Measurements from ENCODE around the gene SOSTDC1.

SOSTDC1 gene

DNA sequence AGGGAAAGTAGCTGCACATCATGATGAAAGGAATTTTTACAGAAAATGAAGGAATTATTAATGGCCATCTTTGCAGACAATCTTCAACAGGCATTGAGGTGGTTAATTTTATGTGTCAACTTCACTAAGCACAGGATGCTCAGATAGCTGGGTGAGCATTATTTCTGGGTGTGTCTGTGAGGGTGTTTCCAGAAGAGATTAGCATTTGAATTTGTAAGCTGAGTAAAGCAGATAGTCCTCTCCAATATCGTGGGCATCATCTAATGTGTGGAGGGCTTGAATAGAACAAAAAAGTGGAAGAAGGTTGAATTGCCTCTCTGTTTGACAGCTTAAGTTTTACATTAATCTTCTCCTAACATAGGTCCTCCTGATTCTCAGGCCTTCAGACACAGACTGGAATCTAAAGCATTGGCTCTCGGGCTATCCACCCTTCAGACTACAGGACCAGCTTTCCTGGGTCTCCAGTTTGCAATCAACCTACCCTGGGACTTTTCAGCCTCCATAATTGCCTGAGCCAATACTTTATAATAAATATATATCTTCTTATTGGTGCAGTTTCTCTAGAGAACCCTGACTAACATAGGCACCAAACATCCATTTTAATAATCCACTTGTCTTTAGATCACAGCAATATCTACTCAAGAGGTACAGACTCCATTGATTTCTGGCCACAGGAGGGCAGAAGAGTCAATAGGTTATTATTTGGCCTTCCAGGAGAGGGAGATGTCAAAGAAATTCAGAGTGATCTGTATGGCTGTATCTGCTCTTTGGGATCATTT lies 33.7 kb downstream of the SOSTDC1 start:
- H3K4me3 ChIP-seq (ENCODE audit: control insufficient read depth, low read depth, low read length): no peak overlapping the region
- TF ChIP-seq, protein P1, sequence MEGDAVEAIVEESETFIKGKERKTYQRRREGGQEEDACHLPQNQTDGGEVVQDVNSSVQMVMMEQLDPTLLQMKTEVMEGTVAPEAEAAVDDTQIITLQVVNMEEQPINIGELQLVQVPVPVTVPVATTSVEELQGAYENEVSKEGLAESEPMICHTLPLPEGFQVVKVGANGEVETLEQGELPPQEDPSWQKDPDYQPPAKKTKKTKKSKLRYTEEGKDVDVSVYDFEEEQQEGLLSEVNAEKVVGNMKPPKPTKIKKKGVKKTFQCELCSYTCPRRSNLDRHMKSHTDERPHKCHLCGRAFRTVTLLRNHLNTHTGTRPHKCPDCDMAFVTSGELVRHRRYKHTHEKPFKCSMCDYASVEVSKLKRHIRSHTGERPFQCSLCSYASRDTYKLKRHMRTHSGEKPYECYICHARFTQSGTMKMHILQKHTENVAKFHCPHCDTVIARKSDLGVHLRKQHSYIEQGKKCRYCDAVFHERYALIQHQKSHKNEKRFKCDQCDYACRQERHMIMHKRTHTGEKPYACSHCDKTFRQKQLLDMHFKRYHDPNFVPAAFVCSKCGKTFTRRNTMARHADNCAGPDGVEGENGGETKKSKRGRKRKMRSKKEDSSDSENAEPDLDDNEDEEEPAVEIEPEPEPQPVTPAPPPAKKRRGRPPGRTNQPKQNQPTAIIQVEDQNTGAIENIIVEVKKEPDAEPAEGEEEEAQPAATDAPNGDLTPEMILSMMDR (conservative IDR thresholded peaks at IDR 0.05; ENCODE audit: control insufficient read depth, insufficient read depth, low read depth, low read length): peak; percentile 42
- peak; percentile 47 for DNase-seq (ENCODE audit: low read depth)

DNA sequence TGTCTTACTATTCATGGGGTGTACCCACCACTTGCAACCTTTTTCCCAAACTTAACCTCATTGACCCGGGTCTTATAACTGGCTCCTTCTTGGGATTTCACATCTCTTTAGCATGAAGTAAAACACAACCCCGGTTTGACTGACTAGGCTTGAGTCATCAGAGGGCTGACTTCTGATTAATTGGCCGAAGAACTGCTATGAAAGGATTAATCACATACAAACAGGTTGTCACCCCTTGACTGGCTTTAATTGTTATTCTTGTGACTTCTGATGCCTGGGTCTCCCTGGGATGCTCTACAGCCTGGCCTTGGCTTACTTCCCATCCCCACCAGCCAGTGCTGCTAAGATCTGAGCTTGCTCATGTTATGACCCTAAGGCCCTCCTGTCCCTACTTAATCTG lies 35.4 kb downstream of the SOSTDC1 start:
- H3K4me3 ChIP-seq (ENCODE audit: control insufficient read depth, low read depth, low read length): no peak overlapping the region
- peak; percentile 43 for DNase-seq (ENCODE audit: low read depth)
- TF ChIP-seq, protein P1 (conservative IDR thresholded peaks at IDR 0.05; ENCODE audit: control insufficient read depth, insufficient read depth, low read depth, low read length): no peak

DNA sequence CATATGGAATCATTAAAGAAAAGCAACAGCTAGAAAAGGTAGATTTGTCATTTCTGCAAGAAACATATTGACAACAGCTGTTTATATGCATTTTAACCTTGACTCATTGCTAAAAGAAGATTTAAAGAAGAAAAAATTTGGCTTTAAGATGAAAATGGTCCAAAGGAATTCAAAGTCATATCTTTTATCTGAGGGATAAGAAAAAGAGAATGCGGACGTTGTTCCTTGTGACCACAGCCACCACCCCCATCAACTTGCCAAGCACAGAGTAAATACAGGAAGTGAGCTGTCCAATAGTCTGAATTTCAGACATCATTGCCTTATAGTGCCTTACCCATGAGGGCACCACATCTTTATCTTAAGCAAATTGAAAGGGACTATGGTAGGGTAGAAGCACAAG lies 36.9 kb downstream of the SOSTDC1 start:
- no peak overlapping the region for H3K4me3 ChIP-seq (ENCODE audit: control insufficient read depth, low read depth, low read length)
- TF ChIP-seq, protein P1 (conservative IDR thresholded peaks at IDR 0.05; ENCODE audit: control insufficient read depth, insufficient read depth, low read depth, low read length): no peak
- peak; percentile 68 for DNase-seq (ENCODE audit: low read depth)

DNA sequence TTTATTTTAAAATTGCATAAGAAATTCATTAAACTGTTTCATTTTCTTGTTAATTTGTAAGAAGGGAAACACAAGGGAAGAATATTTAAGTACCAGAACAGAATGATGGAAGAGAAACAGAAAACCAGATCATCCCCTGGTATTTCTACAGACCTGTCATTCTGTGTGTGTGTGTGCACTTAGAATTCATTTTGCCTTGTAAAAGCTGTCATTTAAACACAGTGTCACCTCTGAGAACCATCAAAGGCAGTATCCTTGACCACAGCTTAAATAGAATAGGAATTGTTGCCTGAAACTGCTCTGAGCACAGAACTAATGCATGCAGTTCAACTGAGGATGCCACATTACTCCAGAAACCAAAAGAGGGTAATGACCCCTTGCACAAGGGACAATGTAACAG lies 37.4 kb downstream of the SOSTDC1 start:
- TF ChIP-seq, protein P1 (conservative IDR thresholded peaks at IDR 0.05; ENCODE audit: control insufficient read depth, insufficient read depth, low read depth, low read length): no peak
- H3K4me3 ChIP-seq (ENCODE audit: control insufficient read depth, low read depth, low read length): no peak overlapping the region
- no peak for DNase-seq (ENCODE audit: low read depth)

DNA sequence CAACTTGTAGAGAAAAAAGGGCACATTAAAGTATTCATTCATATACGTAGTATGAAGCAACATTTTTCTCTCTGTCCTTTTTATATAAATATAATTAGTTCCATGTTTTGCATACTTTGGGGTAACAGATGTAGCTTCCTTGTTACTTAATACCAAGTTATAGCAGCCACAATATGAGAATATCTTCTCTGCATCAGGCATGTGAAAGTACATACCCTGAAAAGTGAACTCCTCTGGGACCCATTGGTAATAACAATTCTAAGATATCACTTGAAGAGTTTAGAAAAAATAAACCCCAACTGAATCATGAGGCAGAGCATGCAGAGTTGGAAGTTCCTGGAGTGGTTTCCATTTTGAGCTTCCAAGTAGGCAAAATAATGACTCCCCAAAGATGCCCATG lies 41.8 kb downstream of the SOSTDC1 start:
- TF ChIP-seq, protein P1 (conservative IDR thresholded peaks at IDR 0.05; ENCODE audit: control insufficient read depth, insufficient read depth, low read depth, low read length): no peak
- no peak overlapping the region for H3K4me3 ChIP-seq (ENCODE audit: control insufficient read depth, low read depth, low read length)
- no peak for DNase-seq (ENCODE audit: low read depth)

DNA sequence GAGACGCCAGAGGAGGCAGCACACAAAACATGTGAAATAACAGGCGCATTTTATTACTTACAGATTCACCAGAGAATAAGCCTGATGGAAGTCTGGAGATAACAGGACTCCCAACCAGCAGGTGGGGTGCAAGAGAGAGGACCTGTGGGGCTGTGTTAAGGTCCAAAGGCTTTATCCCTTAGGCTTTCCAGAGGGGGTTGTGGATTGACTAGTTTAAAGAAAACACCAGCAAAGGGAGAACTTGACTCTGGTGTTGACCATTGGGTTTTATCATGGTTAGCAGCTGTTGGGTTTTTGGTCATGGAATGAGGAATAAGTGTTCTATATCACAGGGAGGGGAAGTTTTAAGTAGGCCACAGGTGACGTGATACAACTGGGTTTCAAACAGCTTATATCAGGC lies 42.6 kb downstream of the SOSTDC1 start:
- H3K4me3 ChIP-seq (ENCODE audit: control insufficient read depth, low read depth, low read length): no peak overlapping the region
- TF ChIP-seq, protein P1 (conservative IDR thresholded peaks at IDR 0.05; ENCODE audit: control insufficient read depth, insufficient read depth, low read depth, low read length): no peak
- no peak for DNase-seq (ENCODE audit: low read depth)

Measured in fibroblast of mammary gland (primary cell).